Calu3 (cell line): Measurements from ENCODE around the gene CALN1. TPM values are rescaled to one million over a fixed set of nuclear protein-coding genes. Genes with fewer than 3 reads are reported as not detected.

Experiments
- BruUV-seq: library from RNA; stranded (reverse); fragments of 400-500 nt; replicated peaks from 2 replicates; lab custom pipeline; 2021; lab: Mats Ljungman, UMichigan
- CTCF ChIA-PET: fragments of 300-600 bp; sonication (Branson Sonifier 250); formaldehyde crosslinking; loops from one replicate; lab custom pipeline; 2022; ENCODE audit warnings: antibody characterized with exemption; lab: Charles Lee
- DNase-seq: peaks from one replicate; pipeline ENCODE4 v3.0.0; 2022
- H3K27ac Mint-ChIP-seq: one replicate; pipeline ENCODE4 v1.8.0; 2022; ENCODE audit warnings: mixed read lengths; ENCODE audit not compliant: unreplicated experiment
- H3K27me3 Mint-ChIP-seq: one replicate; pipeline ENCODE4 v1.8.0; 2022; ENCODE audit warnings: mixed read lengths; ENCODE audit not compliant: unreplicated experiment
- H3K36me3 Mint-ChIP-seq: one replicate; pipeline ENCODE4 v1.8.0; 2022; ENCODE audit warnings: mild to moderate bottlenecking, moderate library complexity, mixed read lengths; ENCODE audit not compliant: insufficient read depth, unreplicated experiment
- H3K4me1 Mint-ChIP-seq: one replicate; pipeline ENCODE4 v1.8.0; 2022; ENCODE audit warnings: mild to moderate bottlenecking, low read depth, mixed read lengths; ENCODE audit not compliant: unreplicated experiment
- H3K4me3 Mint-ChIP-seq: one replicate; pipeline ENCODE4 v1.8.0; 2022; ENCODE audit warnings: mild to moderate bottlenecking, low read depth, moderate library complexity, mixed read lengths; ENCODE audit not compliant: unreplicated experiment
- H3K9me3 Mint-ChIP-seq: one replicate; pipeline ENCODE4 v1.8.0; 2022; ENCODE audit warnings: low read depth, mixed read lengths; ENCODE audit not compliant: unreplicated experiment
- intact Hi-C: fragments of 100-400 bp; cut with micrococcal nuclease; formaldehyde crosslinking; loops from one replicate; pipeline ENCODE4 v1.10.0; 2022; ENCODE audit not compliant: unreplicated experiment
- total RNA-seq: library from RNA; stranded (reverse); gene quantifications from 2 replicates; pipeline ENCODE4 v1.2.3, GENCODE V29; 2022
- TF ChIP-seq, protein P1 (sequence below): fragments of 200-600 bp; IDR thresholded peaks from one replicate; pipeline ENCODE4 v1.8.0; 2022; ENCODE audit warnings: antibody characterized with exemption; ENCODE audit not compliant: unreplicated experiment

The CALN1 gene
- total RNA-seq, 1 experiment from 2014 or later = not detected

DNA sequence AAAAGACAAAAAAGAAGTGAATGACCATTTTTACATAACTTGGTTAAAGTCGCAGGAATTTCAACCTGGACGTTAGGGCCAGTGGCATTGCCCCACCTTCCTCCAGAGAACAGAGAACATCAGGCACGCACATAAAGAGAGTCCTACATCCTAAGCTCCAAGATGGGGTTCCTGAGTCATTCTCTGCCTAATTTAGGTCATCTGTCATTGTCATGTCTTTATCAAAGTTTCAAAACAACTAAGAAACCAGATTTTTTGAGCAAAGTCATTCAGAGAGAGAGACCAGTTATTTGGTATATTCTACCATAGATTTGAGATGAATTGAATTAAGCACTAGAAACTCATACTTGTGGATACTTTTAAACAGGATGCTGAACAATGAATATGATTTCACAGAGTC is 241.7 kb downstream of the CALN1 start:
- DNase-seq = no peak
- CTCF ChIA-PET = no interaction called here
- Mint-ChIP-seq H3K27me3 (no peaks in the 10 kb centered on the region), H3K36me3 (no peaks in the 10 kb centered on the region), H3K4me1 (no peaks in the 10 kb centered on the region), H3K4me3 (no peak overlapping the region), H3K27ac (no peak overlapping the region), H3K9me3 (peaks cover 3% of the 10 kb centered on the region)
- intact Hi-C loops = loop anchor here (10.0 kb wide), 1 partner anchor 324 kb away; no protein-coding TSS in a partner anchor
- TF ChIP-seq, protein P1, sequence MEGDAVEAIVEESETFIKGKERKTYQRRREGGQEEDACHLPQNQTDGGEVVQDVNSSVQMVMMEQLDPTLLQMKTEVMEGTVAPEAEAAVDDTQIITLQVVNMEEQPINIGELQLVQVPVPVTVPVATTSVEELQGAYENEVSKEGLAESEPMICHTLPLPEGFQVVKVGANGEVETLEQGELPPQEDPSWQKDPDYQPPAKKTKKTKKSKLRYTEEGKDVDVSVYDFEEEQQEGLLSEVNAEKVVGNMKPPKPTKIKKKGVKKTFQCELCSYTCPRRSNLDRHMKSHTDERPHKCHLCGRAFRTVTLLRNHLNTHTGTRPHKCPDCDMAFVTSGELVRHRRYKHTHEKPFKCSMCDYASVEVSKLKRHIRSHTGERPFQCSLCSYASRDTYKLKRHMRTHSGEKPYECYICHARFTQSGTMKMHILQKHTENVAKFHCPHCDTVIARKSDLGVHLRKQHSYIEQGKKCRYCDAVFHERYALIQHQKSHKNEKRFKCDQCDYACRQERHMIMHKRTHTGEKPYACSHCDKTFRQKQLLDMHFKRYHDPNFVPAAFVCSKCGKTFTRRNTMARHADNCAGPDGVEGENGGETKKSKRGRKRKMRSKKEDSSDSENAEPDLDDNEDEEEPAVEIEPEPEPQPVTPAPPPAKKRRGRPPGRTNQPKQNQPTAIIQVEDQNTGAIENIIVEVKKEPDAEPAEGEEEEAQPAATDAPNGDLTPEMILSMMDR = no peak
- BruUV-seq = no TSS peak

DNA sequence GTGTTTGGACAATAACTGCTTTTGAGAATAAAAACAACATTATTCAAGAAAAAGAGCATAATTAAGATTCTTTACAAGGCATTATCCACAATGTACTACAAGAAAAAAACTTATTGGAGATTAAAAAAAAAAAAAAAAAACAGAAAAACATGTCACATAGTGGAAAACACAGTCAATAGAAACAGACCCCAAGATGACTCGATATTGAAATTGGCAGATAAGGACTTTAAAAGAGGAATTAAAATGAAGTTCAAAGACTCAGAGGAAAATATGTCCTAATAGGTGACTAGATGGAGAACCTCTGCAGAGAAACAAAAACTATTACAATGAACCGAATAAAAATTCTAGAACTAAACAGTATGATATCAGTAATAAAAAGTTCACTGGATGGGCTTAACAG is 248.9 kb downstream of the CALN1 start:
- Mint-ChIP-seq H3K4me3 (no peak overlapping the region), H3K9me3 (peaks cover 2% of the 10 kb centered on the region), H3K27me3 (no peaks in the 10 kb centered on the region), H3K36me3 (no peaks in the 10 kb centered on the region), H3K4me1 (no peaks in the 10 kb centered on the region), H3K27ac (no peak overlapping the region)
- BruUV-seq = no TSS peak
- intact Hi-C loops = no loop called here
- no peak for DNase-seq
- TF ChIP-seq, protein P1 = no peak
- CTCF ChIA-PET = no interaction called here

DNA sequence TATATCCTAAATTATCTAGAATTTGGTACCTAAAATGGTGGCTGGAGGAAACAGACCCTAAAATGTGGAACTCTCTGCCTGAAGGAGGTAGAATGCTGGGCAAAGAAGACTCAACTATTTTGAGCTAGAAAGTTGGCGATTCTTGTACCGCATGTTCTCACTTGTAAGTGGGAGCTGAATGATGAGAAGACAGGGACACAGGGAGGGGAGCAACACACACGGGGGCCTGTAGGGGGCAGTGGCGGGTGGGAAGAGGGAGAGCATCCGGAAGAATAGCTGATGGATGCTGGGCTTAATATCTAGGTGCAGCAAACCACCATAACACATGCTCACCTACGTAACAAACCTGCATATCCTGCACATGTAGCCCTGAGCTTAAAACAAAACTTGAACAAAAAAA is 250.6 kb downstream of the CALN1 start:
- Mint-ChIP-seq H3K27ac (no peak overlapping the region), H3K27me3 (no peaks in the 10 kb centered on the region), H3K4me3 (no peak overlapping the region), H3K9me3 (peaks cover 7% of the 10 kb centered on the region), H3K4me1 (no peaks in the 10 kb centered on the region), H3K36me3 (no peaks in the 10 kb centered on the region)
- BruUV-seq = no TSS peak
- TF ChIP-seq, protein P1 = no peak
- DNase-seq = no peak
- CTCF ChIA-PET = no interaction called here
- intact Hi-C loops = no loop called here

DNA sequence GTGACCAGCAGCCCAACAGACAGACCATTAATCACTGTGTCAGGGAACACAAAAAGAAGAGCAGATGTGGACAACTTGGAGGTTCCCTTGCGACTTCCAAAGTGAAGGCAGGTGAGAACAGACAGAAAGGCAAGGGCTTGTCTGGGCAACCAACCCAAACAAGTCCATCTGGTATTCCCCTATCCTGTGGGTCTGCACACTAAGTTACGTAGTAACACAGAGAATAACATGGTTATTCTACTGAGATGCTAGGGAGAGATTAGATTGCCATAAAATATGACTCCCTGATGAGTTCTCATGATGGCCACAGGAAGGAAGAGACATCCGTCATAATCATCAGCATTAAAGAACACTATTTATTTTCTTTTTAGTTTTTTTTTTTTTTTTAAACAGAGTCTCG is 252.2 kb downstream of the CALN1 start:
- Mint-ChIP-seq H3K9me3 (peaks cover 7% of the 10 kb centered on the region), H3K4me3 (no peak overlapping the region), H3K27me3 (no peaks in the 10 kb centered on the region), H3K27ac (no peak overlapping the region), H3K36me3 (no peaks in the 10 kb centered on the region), H3K4me1 (no peaks in the 10 kb centered on the region)
- TF ChIP-seq, protein P1 = no peak
- no peak for DNase-seq
- BruUV-seq = no TSS peak
- intact Hi-C loops = no loop called here
- CTCF ChIA-PET = no interaction called here

DNA sequence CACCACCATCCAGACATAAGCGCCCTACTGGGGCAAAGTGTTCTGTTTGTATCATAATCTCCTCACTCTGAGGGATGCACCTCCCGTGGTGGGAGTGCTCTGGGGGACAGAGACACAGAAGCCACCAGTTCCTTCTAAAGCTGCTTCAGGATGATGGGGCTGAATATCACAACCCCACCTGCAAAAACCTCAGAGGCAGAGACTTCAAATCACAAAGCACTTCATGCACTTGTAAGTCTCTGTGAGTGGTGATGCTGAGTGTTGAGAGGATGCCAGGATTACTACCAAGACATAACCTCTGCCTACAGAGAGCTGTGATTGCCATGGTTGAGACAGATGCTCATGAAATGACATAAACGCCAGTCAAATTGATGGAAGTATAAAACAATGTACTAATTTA is 255.5 kb downstream of the CALN1 start:
- Mint-ChIP-seq H3K27ac (no peak overlapping the region), H3K4me3 (no peak overlapping the region), H3K9me3 (peaks cover 4% of the 10 kb centered on the region), H3K4me1 (no peaks in the 10 kb centered on the region), H3K36me3 (no peaks in the 10 kb centered on the region), H3K27me3 (no peaks in the 10 kb centered on the region)
- DNase-seq = no peak
- no TSS peak for BruUV-seq
- intact Hi-C loops = no loop called here
- TF ChIP-seq, protein P1 = no peak
- CTCF ChIA-PET = no interaction called here
